ENCODE results near the gene RNF183.

RNF183 gene, protein sequence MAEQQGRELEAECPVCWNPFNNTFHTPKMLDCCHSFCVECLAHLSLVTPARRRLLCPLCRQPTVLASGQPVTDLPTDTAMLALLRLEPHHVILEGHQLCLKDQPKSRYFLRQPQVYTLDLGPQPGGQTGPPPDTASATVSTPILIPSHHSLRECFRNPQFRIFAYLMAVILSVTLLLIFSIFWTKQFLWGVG

DNA sequence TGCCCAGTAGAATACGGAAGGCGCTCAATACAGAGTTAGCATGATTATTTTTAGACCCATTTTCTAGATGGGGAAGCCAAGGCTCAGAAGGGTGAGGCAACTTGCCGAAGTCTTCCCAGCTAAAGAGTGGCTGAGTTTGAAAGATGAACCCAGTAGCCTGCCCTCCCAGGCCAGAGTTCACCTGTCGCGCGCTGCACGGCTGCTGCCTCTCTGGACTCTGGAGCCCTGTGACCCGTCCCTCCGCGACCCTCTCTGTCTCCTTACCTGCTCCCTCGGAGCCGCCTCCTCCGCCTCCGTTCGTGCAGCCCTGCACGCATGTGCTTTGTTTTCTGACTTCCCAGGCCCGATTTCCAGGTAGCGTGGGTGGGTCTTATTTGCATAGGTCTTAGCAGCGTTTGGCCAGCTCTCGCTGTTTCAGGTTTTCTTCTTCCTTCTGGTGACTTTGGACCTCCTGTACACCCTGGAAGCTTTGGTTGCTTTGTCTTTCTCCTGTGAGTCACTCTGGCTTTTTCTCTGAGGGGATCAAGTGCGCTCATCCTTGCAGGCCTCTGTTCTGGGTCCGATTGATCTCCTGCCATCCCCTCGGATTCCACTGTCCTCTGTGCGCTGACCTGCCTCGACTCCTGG lies at the start of gene RNF183:
TSS of gene RNF183 (minus strand) at position 585 of the 627 bp plus-strand sequence. CDS start 5,192 bp downstream, outside the sequence.
- no peak for DNase-seq

DNA sequence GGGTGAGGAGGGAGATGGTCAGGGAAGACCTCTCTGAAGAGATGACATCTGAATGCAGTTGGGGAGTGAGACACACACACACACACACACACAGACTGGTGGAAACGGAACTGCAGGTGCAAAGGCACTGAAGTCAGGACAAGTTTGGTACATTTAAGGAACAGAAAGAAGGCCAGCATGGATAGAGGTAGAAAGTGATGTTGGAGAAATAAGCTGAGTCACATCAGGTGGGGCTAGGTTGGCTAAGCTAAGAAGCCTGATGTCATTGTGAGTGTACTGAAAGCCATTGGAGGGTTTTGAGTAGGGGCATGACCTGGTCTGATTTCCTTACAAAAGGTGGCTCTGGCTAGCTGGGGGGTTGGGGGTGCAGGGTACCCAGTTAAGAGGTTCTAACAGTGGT lies 49.2 kb upstream of the RNF183 start:
- DNase-seq, result no peak

DNA sequence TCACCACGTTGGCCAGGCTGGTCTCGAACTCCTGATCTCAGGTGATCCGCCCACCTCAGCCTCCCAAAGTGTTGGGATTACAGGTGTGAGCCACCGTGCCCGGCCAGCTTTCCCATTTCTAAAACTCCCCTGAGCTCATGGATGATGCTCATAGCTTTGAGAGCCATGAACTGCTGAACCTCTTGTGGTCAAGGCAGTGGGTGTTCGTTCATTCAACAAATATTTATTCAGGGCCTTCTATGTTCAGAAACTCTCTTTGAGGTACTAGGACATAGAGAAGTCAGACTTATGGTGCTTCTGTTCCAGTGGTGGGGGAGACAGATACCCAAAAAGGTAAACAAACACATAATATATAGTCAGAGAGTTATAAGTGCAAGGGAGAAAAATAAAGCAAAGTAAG lies 48.8 kb upstream of the RNF183 start:
- no peak for DNase-seq

DNA sequence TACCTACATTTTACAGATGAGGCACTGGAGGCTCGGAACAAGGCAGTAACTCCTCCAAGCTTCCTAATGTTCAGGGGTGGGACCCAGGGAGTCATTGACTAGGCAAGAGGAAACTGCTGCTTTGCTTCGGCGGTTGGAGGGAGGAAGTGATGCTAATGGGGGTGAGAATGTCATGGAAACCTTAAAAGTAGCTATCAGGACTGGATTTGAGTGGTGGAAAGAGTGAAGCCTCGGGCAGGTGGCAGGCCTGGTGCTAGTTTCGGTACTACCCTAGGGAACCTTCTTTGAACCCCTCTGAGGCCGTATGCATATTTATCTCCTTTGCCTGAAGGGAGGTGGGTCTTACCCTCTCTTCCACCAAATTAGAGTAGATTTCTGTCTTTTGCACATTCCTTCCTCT lies 47.8 kb upstream of the RNF183 start:
- DNase-seq, result no peak

DNA sequence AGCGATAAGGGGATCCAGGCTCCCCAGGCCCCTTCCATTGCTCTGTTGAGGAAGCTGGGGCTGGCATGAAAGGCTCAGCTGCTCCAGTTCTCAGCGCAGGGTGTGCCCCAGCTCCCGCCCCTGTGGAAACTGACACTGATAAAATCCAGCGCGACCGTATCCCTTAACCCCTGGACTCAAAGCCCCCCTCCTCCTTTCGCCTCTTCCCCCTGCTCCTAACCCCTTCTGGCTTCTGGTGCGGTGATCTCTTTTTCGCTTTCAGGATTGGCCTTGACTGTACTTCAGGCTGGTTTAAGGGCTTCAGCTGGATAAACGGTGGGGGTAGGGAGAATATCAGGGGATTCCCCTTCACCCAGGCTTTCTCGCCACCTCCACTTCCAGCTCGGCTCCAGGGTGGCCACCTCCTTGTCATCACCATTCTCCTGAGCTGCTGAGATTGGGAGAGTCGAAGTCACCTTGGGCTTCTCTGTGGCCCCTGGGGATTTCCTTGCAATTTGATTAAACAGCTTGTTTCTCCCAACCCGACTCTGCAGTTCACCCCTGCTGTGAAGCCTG lies 47.0 kb upstream of the RNF183 start:
- no peak for DNase-seq

DNA sequence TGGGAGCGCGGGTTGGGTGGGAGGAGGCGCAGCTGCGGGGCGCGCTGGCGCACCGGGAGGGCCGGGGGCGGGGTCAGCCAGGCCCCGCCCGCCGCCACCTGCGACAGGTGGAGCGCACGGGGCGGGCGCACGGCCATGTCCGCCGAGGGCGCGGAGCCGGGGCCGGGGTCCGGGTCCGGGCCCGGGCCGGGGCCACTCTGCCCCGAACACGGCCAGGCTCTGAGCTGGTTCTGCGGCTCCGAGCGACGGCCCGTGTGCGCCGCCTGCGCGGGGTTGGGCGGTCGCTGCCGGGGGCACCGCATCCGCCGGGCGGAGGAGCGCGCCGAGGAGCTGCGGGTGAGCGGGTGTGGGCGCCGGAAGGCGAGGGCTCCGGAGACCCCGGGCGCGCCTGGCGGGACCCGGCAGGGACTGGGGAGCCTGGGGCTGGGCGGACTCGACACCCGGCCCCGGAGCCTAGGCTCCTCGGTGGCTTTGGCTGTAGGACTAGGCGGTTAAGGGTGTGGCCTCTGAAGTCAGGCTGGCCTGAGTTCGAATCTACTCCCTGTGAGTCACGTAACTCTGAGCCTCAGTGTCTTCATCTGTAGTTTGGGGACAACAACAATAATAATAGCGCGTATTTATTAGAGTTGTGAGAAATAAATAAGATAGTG lies 46.4 kb upstream of the RNF183 start, which contains the start of gene BSPRY:
TSS of gene BSPRY (plus strand) at position 97 of the 650 bp plus-strand sequence. CDS start at position 136, 39 bp downstream.
- DNase-seq, result no peak

DNA sequence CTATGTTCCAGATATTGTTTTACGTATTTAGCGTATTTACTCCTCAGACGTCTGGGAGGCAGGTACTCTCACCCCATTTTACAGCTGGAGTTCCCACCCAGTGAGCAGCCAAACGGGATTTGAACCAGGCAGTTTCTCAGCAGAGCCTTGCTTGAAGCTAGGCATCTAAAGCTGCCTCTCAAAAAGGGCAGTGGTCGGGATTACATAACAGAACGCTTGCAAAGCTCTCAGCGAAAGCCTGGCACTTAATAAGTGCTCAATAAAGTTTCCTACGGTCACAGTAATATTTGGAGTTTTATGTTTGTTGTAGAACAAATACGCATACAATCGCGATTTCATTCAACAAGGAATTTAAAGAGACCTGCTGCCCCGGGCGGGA lies 45.9 kb upstream of the RNF183 start:
- DNase-seq, result no peak

DNA sequence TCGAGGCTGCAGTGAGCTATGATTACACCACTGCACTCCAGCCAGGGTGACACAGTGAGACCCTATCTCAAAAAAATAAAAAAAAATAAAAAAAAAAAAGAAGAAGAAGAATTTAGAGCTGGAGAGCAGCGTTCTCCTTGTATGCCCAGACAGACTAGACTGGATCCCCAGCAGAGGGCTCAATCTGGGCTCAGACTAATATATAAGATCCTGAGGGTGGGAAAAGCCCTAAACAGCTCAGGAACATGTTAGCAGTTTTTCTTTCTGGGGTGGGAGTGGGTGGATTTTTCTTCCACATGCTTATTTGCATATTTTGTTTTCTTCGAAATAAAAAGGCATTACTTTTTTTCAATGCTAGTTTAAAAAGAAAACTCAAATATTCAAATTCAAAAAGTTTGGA lies 45.3 kb upstream of the RNF183 start:
- no peak for DNase-seq

DNA sequence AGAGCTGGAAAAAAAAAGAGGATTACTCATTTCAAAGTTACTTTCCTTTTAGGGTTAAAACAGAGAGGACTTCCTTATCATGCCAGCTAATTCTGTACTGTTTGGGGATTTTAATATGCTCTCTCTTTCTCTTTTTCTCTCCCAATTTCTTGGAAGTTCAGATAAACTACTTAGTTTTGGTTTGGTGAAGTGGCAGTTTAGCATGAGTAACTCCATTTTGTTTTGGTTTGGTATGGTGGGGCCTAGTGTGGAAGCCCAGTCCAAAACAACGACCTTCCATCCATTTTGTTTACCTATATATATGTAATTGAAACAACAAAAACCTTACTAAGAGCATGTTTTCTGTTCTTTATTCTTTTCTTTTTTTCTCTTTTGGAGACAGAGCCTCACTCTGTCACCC lies 42.5 kb upstream of the RNF183 start:
- no peak for DNase-seq

DNA sequence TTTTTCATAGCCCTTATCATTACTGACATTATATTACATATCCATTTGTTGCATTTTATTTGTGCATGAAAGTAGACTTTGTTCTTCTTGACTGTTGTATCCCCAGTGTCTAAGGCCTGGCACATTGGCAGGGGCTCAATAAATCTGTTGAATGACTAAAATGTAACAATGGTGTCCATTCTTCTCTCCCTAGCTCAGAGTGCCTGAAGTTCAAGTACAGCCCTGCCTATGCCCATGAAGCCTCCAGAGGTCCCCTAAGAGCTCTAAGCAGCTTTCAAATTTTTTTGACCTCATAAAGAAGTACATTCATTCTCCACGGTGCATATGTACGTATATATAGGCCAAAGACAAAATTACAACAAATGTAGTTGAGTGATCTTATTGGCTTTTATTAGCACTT lies 42.0 kb upstream of the RNF183 start:
- no peak for DNase-seq

DNA sequence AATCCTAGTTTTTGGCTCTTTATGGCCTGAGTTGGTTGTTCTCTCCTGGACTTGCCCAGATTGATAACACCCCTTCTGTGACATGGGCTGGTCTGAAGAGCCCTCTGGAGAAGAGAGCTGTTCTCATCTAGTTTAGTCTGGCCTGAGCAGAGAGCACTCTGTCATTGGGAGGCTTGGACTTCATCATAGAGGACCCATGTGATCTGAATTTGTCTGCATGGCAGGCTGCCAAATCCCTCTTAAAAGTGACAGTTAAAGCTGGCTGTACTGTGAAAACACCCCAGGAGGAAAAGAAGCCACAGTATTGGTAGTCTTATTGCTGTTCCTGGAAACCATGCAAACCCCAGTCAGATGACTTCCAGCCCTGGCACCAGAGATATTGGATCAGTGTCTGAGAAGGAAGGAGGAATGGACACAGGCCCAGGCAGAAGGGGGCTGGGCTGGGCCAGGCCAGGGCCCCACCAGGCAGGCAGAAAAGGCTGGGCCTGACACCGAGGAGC lies 40.6 kb upstream of the RNF183 start:
- DNase-seq, result no peak

DNA sequence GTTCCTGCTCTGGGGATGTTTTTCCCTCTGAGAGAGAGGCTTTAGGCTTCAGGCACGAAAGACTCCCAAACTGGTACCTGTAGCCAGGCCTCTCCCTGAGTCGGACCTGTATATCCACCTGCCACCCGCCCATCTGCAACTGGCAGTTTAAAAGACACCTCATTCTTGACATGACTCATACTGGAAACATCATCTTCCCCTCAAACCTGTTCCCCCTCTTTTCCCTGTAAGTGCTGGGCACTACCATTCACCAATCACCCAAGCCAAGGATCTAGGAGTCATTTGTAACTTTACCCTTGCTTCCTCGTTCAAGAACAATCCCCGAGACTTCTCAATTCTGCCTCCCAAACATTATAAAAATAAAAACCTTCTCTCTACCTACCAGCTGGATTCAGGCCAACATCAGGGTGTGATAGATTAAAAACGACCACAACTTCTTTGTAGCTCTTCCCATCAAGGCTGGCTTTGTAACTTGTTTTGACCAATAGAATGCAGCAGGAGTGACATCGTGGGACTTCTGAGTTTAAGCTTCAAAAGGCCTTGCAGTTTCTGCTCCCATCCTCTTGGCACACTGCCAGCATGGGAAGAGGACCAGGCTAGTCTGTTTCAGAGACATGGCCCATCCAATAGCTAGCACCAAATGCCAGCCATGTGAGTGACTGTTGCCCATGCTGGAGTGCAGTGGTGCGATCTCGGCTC lies 38.7 kb upstream of the RNF183 start:
- no peak for DNase-seq

DNA sequence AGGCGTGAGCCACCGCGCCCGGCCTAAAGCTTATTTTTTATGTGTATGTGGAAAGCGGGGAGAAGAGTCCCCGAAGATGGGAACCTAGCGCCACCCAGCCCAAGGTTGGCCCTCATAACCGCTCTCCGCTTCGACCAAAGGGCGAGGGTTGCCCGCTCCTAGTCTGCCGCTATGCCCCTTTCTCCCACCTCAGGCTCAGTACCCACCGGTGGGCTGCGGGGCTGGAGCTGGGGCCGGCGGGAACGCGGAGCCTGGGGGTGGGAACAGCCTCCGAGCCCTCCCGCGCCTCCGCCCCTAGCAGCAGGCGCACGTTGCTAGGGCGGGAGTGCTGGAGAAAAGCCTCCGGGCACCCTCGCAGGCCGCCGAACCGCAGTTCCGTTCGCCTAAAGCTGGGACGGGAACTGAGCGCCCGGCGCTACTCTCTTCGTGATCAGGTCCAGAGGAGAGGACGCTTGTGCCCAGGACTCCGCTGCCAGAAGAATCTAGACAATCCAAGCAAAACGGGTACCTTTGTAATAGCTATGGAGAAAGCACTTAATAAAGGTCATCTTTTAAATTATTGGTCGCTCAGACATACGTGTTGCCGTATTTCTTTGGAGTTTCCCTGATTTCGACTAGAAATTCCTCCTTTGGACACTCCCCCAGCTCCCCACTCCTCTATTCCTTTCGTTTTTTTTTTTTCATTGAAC lies 37.0 kb upstream of the RNF183 start, which contains the start of gene WDR31:
TSS of gene WDR31 (minus strand) at position 265 of the 689 bp plus-strand sequence. CDS start 8,253 bp downstream, outside the sequence.
- peak; percentile 76 for DNase-seq

DNA sequence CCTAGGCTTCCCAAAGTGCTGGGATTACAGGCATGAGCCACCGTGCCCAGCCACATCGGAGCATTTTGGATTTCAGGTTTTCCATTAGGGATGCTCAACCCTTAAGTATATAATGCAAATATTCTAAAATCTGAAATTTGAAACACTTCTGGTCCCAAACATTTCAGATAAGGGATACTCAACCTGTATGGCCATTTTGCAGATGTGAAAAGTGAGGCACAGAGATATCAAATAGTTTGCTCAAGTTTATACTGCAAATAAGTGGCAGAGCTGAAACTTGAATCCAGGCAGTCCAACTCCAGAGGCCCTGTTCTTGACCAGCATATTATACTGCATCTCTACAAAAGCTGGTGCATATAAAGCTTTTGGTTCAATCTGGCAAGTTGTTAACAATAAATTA lies 34.5 kb upstream of the RNF183 start:
- DNase-seq, result no peak

DNA sequence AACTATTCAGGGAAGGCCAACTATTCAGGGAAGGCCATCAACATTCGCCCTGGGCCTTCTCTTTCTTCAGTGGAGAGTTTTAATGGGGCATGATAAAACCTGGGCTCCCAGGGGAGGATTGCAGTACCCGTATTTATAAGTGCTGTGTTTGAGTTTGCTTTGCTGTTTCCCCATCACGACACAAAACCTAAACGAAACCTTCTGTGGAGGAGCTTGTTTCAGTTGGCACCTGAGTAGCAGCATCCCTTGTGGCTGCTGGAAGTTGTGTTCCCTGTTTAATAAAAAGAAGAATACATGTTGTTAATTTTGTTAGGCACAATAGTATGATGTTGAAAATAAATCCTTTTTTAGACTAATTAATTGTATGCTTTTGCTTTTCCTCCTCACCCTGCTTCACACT lies 28.6 kb upstream of the RNF183 start:
- DNase-seq, result no peak

DNA sequence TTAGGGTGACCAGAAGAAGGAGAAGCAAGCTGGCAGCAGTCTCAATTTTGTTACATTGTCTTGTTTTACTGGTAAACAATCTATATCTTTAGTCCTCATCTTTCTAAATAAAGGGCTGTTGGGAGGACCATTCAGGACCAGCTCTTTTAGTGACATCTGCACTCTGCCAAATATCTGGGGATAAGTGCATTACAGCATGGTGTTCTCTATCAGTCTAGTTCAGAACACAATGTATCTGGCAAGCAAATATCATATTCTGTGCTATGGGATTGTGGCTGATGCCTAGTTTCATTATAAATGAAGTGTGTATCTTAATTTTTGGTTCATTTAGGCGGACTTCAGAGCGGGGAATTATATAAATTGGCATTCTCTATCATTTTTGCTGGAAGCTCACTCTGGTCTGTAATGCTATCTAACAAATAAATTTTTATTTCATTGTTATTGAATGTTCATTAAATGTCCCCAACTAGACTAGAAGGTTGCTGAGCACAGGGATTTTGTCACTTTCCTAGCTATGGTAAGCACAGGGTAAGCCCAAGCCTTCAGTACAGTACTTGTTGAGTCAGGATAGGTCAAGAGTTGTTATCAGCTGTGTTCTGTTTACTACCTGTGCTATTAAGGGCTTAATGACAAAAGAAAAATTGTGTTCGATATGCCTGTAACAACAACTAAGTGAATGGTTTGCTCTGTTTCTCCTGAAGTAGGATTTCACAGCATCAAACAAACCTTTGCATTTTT lies 25.0 kb upstream of the RNF183 start:
- DNase-seq, result no peak

DNA sequence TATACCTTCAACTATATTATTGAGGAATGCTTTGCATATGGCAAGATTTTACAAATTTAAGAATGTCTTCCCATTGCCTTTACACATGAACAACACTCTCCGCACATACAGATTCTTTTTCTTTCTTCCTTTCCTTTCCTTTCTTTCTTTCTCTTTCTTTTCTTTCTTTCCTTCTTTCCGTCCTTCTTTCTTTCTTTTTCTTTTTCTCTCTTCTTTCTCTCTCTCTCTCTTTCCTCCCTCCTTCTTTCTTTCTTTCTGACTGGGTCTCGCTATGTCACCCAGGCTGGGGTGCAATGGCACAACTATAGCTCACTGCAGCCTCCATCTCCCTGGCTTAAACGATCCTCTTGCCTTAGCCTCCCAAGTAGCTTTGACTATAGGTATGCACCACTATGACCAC lies 23.1 kb upstream of the RNF183 start:
- no peak for DNase-seq

DNA sequence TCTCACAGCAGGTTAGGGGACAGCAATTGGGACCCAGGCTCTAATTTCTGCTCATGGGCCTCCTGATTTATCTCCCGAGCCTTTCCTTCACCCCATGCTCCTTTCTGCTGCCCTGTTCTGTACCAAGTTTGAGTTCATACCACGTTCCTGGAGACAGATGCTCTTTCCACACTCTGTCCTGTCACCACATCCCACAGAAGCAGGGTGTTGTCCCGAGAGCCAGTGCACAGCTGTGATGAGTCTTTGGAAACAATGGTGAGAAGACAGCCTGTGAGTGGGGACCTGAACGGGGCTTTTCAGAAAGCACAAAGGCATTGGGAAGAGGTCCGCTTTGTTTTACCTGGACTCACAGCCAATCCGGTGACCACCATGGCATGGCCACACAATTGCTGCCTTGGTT lies 19.5 kb upstream of the RNF183 start:
- no peak for DNase-seq

DNA sequence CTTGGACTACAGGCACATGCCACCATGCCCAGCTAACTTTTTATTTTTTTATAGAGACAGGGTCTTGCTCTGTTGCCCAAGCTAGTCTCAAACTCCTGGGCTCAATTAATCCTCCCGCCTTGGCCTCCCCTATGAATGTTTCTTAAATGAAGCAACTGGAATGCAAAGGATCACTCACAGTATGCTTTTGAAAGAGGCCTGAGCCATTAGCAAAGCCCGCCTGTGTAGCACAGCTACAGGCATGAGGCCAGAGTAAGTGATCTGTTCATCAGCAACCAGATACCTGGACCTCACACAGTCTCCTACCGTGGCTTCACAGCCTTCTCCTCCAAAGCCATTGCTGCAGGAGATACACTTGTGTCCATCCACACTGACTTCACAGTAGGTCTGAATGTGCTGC lies 16.9 kb upstream of the RNF183 start:
- no peak for DNase-seq

DNA sequence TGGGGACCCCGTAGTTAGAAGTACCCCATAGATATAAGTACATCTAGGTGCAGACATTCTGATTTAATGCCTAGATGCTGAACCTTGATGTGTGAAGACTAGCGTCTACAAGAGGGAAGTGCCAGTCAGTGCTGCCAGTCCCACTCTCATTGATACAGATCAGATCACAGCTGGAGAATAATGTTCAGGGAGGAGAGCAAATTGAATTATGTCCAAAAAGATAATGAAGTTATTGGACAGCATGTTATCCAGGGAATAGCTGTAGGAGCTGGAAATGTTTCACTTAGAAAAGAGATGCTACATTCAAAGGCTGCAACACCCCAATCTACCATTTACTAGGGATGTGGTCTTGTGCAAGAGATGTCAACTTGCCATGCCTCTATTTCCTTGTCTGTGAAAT lies 15.9 kb upstream of the RNF183 start:
- DNase-seq, result no peak

DNA sequence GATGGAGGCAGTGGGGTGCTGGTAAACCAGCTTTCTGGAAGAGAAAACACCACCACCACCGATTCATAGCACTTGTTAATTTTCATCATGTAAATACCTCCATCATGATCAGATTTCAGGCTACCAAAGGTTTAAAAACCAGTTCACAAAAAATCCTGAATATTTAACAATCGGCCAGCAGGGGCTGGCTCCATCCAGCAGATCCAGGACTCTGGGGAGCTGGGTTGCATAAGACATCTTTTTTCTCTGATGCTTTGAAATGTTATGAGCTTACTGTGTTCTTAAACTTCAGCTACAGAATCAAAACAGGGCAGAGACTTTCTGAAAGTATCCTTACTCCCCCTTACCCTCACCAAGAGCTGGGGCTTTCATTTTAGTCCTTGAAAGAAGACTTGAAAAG lies 14.6 kb upstream of the RNF183 start:
- DNase-seq, result no peak

DNA sequence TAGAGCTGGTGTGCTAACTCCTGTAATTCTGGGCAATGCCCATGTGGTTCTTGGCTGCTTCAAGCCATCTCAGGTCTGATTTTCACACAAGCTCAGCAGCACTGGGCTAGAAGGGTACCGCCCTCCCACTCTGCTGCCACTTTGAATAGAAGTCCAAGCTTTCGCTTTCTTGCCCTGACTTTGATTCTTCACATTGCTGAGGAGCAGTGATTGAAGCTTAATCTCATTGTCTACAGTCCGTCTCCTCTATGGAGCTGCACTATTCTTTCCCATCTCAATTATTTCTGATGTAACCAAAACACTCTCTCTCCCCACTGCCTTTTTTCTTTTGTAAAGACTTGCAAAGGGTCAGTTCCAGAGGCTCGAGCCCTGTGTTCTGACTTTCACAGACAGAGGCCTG lies 12.9 kb upstream of the RNF183 start:
- no peak for DNase-seq

All from activated gamma-delta T cell treated with Interleukin-2 at 50 U/mL for 16 hours (primary cell).